Measurements from ENCODE around the gene PRPS1. TPM values are rescaled to one million over a fixed set of nuclear protein-coding genes. Genes with fewer than 3 reads are reported as not detected.
"Not testable (repeated sequence)": the region's sequence is repeated elsewhere in the genome, so short reads cannot be mapped to it uniquely, and the experiment has no call there.

PRPS1 gene
- total RNA-seq, 2 donors from 2014 or later = 85.2 to 88.2 TPM

DNA sequence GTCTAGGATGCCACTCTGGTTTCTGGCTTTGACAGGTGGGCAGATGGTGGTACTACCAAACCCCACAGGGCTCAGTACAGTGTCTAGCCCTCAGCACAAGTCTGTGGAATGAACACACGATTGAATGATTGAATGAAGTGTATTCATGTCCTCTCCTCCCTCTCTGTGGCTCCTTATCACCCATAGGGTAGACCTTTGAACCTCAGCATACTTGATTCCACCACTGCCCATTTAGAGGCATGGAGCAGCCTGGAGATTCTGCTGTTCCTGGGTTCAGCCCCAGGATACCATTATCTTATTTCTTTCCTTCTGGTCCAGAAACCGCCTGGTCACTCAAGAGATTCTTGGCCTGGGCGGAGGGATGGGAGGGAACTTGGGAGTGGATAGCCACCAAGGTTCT lies 53.9 kb downstream of the PRPS1 start:
- Mint-ChIP-seq H3K27me3 (ENCODE audit: low read depth) (peaks cover 40% of the 10 kb centered on the region), H3K36me3 (ENCODE audit: insufficient read depth in 2 of 2) (no peaks in the 10 kb centered on the region), H3K27ac (no peak overlapping the region), H3K9me3 (no peaks in the 10 kb centered on the region), H3K4me3 (no peak overlapping the region), H3K4me1 (ENCODE audit: low read depth) (peaks cover 51% of the 10 kb centered on the region)
- ATAC-seq (replicated peaks in 1 of 2) (no peak), DNase-seq (no peak)

DNA sequence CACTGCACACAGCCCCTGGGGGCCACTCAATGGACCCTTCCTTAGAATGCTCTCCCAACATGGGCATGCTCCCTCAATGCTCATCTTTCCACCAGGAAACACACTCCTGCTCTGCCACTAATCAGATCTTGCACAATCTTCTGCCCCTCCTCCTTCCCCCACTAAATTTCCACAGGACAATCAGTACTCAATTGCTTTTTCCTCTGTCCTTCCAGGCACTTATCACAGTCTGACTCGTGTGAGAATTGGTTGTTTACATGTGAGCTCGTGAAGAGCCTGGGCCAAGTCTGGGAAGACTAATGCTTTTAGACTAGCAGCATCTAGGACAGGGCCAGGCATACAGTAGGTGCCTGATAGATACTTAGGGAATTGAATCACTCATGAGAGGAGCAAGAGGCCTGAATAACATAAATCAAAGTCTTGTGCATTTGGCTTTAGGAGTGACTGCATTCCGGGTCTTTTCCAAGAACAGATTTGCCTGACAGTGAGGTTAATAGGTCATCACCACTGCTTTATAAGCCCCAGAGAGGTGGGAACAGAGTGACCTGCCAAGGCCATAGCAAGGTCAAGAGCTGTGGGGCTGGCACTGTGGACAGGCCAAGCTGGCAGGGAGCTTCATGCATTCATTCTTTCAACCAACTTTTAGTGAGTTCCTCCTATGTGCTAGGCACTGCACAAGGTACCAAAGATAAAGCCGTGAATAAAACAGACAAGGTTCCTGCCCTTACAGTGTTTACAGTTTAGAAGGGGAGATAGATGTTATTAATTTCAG lies 55.0 kb downstream of the PRPS1 start:
- Mint-ChIP-seq H3K27me3 (ENCODE audit: low read depth) (peaks cover 41% of the 10 kb centered on the region), H3K4me1 (ENCODE audit: low read depth) (peaks cover 41% of the 10 kb centered on the region), H3K27ac (no peak overlapping the region), H3K4me3 (no peak overlapping the region), H3K36me3 (ENCODE audit: insufficient read depth in 2 of 2) (no peaks in the 10 kb centered on the region), H3K9me3 (no peaks in the 10 kb centered on the region)
- ATAC-seq (replicated peaks in 1 of 2) = no peak
- DNase-seq = no peak

DNA sequence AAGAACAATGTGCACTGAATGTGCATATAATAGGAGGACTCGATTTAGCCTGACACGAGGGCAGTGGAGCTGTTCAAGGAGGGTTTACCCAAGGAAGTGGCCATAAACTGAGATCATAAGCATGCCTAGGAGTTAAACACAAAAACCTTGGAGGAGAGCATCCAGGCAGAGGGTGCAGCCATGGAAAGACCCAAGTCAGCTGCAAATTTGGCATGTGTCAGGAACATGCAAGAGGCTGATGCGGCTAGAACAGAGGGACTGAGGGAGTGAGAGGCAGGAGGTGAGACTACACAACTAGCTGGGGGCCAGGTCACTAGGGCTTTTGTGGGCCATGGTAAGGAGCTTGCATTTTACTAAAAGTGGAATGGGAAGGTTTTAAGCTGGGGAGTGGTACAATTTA lies 55.6 kb downstream of the PRPS1 start:
- H3K27ac Mint-ChIP-seq = no peak overlapping the region
- no peak for DNase-seq
- H3K4me3 Mint-ChIP-seq = no peak overlapping the region
- peaks cover 44% of the 10 kb centered on the region for H3K27me3 Mint-ChIP-seq (ENCODE audit: low read depth)
- H3K36me3 Mint-ChIP-seq (ENCODE audit: insufficient read depth in 2 of 2) = no peaks in the 10 kb centered on the region
- no peak for ATAC-seq (replicated peaks in 1 of 2)
- H3K4me1 Mint-ChIP-seq (ENCODE audit: low read depth) = peaks cover 35% of the 10 kb centered on the region
- H3K9me3 Mint-ChIP-seq = no peaks in the 10 kb centered on the region

DNA sequence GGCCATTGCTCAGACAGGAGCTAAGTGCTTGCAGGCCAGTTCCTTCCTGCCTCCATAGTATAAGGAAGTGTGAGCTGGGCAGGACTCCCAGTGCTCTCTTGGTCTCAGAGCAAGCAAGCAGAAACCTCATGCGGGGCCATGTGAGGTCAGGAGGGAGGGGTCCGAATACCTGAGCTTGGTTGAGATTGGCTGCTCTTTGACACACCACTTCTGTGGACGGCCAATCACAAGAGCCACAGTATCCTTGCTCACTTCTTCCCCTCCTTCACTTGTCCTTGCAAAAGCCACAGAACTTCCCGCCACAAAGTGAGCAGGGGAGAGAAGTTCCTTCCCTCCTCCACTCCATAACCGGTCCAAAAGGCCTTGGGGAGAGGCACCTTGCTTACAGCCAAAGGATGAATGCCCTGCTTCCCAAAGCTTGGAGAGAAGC lies 56.7 kb downstream of the PRPS1 start:
- ATAC-seq (replicated peaks in 1 of 2) (peak; percentile 24 to 62), DNase-seq (no peak)
- H3K27ac Mint-ChIP-seq = no peak overlapping the region
- peaks cover 28% of the 10 kb centered on the region for H3K4me1 Mint-ChIP-seq (ENCODE audit: low read depth)
- H3K36me3 Mint-ChIP-seq (ENCODE audit: insufficient read depth in 2 of 2) = no peaks in the 10 kb centered on the region
- peaks cover 47% of the 10 kb centered on the region for H3K27me3 Mint-ChIP-seq (ENCODE audit: low read depth)
- H3K9me3 Mint-ChIP-seq = no peaks in the 10 kb centered on the region
- H3K4me3 Mint-ChIP-seq = no peak overlapping the region

DNA sequence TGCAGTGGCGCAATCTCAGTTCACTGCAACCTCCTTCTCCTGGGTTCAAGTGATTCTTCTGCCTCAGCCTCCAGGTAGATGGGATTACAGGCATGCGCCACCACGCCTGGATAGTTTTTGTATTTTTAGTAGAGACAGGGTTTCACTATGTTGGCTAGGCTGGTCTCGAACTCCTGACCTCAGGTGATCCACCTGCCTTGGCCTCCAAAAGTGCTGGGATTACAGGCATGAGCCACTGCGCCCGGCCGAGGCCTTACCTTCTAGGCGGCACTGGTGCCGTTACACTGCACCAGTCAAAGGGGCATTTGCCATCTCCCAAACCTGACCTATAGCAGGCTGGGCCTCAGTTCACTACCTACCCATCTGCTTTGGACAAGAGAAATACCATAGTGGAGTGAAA lies 57.3 kb downstream of the PRPS1 start:
- H3K4me1 Mint-ChIP-seq (ENCODE audit: low read depth) = peaks cover 28% of the 10 kb centered on the region
- H3K27ac Mint-ChIP-seq; H3K4me3 Mint-ChIP-seq; H3K36me3 Mint-ChIP-seq (ENCODE audit: insufficient read depth in 2 of 2); H3K9me3 Mint-ChIP-seq; ATAC-seq (replicated peaks in 1 of 2); DNase-seq: not testable (repeated sequence)
- peaks cover 41% of the 10 kb centered on the region for H3K27me3 Mint-ChIP-seq (ENCODE audit: low read depth)

DNA sequence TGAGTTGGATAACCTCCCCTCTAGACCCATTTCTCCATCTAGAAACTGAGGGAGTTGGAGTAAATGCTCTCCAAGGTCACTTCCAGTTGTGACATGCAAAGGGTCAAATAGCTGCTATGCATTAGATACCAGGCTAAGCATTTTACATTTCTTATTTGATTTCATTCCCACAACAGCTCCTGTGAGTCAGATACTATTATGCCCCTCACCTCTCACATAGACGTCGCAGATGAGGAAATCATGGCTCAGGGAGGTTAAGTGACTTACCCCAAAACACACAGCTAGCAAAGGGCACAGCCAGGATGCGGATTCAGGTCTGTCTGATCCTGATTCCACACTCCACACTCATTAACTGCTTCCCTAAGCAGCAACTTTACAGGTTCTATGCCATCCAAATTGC lies 57.7 kb downstream of the PRPS1 start:
- ATAC-seq (replicated peaks in 1 of 2) = no peak
- H3K27ac Mint-ChIP-seq = no peak overlapping the region
- no peak for DNase-seq
- no peaks in the 10 kb centered on the region for H3K36me3 Mint-ChIP-seq (ENCODE audit: insufficient read depth in 2 of 2)
- no peak overlapping the region for H3K4me3 Mint-ChIP-seq
- no peaks in the 10 kb centered on the region for H3K9me3 Mint-ChIP-seq
- peaks cover 28% of the 10 kb centered on the region for H3K4me1 Mint-ChIP-seq (ENCODE audit: low read depth)
- H3K27me3 Mint-ChIP-seq (ENCODE audit: low read depth) = peaks cover 37% of the 10 kb centered on the region

DNA sequence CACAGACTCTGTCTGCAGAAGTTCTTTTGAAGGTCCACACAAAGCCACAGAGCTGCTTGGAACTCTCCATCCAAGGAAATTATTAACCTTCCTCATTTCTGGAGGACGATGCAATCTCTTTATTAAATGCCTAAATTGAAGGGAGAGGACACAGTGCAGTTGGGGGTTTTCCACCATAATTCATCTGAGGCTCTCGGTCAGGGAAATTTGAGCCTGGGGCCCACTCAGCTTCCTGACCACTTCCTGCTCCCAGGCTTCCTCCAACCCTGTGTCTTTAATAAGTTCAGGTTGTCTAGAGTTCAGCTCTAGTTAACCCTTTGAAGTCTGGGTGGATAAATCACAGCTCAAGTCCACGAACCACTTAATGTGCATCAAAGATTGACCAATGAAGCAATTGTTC lies 58.5 kb downstream of the PRPS1 start:
- H3K4me3 Mint-ChIP-seq = no peak overlapping the region
- no peak for ATAC-seq (replicated peaks in 1 of 2)

DNA sequence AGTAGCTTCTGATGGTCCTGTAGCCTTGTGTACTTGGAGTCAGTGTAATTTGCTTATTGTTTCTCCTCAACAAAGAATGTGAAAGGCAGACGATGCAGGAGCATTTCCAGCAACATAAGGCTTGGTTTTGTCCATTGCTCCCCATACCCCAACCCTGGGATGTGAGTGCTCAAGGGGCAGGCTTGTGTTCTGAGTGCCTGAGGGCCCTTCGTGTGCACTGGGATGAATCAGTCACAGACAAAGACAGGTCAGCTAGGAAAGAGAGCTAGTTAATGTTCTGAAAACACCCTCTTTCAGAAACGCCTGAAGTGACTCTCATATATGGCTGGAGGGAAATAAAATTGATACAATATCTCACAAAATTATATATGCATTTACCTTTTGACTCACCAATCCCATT lies 59.1 kb downstream of the PRPS1 start:
- DNase-seq = no peak
- Mint-ChIP-seq H3K4me1 (ENCODE audit: low read depth) (peaks cover 28% of the 10 kb centered on the region), H3K4me3 (no peak overlapping the region), H3K27ac (no peak overlapping the region), H3K27me3 (ENCODE audit: low read depth) (peaks cover 37% of the 10 kb centered on the region), H3K36me3 (ENCODE audit: insufficient read depth in 2 of 2) (no peaks in the 10 kb centered on the region), H3K9me3 (no peaks in the 10 kb centered on the region)
- ATAC-seq (replicated peaks in 1 of 2) = no peak

More for the DNA sequence above, 58.5 kb downstream of the PRPS1 start:
- DNase-seq = no peak
- Mint-ChIP-seq H3K36me3 (ENCODE audit: insufficient read depth in 2 of 2) (no peaks in the 10 kb centered on the region), H3K9me3 (no peaks in the 10 kb centered on the region), H3K27ac (no peak overlapping the region), H3K4me1 (ENCODE audit: low read depth) (peaks cover 28% of the 10 kb centered on the region), H3K27me3 (ENCODE audit: low read depth) (peaks cover 37% of the 10 kb centered on the region)

DNA sequence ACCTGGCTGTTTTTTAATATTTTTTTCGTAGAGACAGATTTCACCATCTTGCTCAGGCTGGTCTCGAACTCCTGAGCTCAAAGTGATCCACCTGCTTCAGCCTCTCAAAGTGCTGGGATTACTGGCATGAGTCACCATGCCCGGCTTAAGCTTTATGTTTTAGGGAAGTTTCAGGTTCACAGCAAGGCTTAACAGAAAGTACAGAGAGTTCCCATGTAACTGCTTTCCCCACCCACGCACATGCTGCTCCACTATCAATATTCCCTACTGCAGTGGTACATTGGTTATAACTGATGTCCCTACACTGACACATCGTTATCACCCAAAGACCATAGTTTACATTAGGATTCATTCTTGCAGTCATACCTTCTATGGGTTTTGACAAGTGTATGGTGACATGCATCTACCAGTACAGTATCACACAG lies 62.7 kb downstream of the PRPS1 start:
- Mint-ChIP-seq H3K36me3 (ENCODE audit: insufficient read depth in 2 of 2) (no peaks in the 10 kb centered on the region), H3K4me3 (no peak overlapping the region), H3K4me1 (ENCODE audit: low read depth) (peaks cover 10% of the 10 kb centered on the region), H3K9me3 (no peaks in the 10 kb centered on the region), H3K27ac (no peak overlapping the region), H3K27me3 (ENCODE audit: low read depth) (peaks cover 29% of the 10 kb centered on the region)
- no peak for ATAC-seq (replicated peaks in 1 of 2)
- DNase-seq = no peak

DNA sequence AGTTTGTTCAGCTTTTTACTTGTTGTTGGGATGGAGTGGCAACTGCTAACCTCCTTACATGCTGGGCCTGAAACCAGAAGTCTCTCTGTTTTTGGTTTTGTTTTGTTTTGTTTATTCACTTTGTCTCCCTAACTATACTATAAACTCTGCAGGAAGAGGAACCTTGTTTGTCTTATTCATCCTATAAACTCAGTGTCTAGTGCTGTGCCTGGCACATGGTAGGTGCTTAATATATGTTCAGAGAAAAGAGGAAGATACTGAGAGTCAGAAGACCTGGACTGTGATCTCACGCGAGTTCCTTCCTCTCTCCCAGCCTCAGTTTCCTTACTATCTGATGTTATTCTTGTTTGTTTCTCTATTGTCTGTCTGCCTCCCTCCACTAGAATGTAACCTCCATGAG lies 71.3 kb downstream of the PRPS1 start:
- Mint-ChIP-seq H3K36me3 (ENCODE audit: insufficient read depth in 2 of 2) (no peaks in the 10 kb centered on the region), H3K27ac (peak overlapping the region; percentile 82), H3K9me3 (no peaks in the 10 kb centered on the region), H3K4me1 (ENCODE audit: low read depth) (peaks cover 10% of the 10 kb centered on the region), H3K27me3 (ENCODE audit: low read depth) (peaks cover 31% of the 10 kb centered on the region), H3K4me3 (no peak overlapping the region)
- ATAC-seq (replicated peaks in 1 of 2) (no peak), DNase-seq (no peak)

DNA sequence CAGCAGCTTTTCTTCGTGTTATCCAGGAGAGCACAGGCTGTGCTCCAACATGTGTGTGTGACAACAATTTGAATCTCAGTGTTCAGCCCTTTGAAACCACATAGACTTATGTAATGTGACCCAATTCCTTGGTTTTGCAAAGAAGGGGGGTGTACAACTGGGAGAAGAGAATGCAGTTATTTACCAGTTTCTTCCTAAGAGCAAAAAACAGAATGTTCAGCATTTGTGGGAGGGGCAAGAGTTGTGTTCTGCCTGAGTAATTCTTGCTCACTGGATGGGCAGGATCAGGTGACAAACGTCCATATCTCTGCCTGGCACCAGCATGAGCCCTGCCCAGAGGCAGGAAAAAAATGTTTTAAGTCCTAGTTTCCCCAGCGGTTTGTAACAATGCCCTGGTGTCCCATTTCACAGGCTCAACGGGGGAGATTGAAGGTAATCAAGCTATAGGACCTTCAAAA lies 72.0 kb downstream of the PRPS1 start:
- ATAC-seq (replicated peaks in 1 of 2) = no peak
- Mint-ChIP-seq H3K4me3 (no peak overlapping the region), H3K36me3 (ENCODE audit: insufficient read depth in 2 of 2) (no peaks in the 10 kb centered on the region), H3K27me3 (ENCODE audit: low read depth) (peaks cover 32% of the 10 kb centered on the region), H3K27ac (peak overlapping the region; percentile 44), H3K9me3 (no peaks in the 10 kb centered on the region), H3K4me1 (ENCODE audit: low read depth) (peaks cover 10% of the 10 kb centered on the region)
- no peak for DNase-seq

Measured in activated T-cell treated with anti-CD3 and anti-CD28 coated beads, Interleukin-2, amount 50 U/mL, for 72 hours (primary cell).